NB4 (cell line): Measurements from ENCODE around the gene NTN3.
A peak's percentile ranks its signal among the peaks of the same experiment; 100 is the strongest.
"Not testable (repeated sequence)": the region's sequence is repeated elsewhere in the genome, so short reads cannot be mapped to it uniquely, and the experiment has no call there.

Source experiments
- DNase-seq: peaks from one replicate; pipeline ENCODE4 v3.0.0; 2010; ENCODE audit warnings: low read depth
- H3K4me3 ChIP-seq: one replicate; pipeline ENCODE4 v1.5.1; 2011; ENCODE audit warnings: mild to moderate bottlenecking, low read depth, low read length, moderate library complexity
- CTCF ChIP-seq: IDR thresholded peaks from one replicate; pipeline ENCODE4 v1.5.1; 2012; ENCODE audit warnings: low read depth, low read length
- MAX ChIP-seq: IDR thresholded peaks from 2 replicates; pipeline ENCODE4 v1.6.1; 2011; ENCODE audit warnings: low read depth, low read length
- MYC ChIP-seq: IDR thresholded peaks from 2 replicates; pipeline ENCODE4 v1.6.1; 2011; ENCODE audit warnings: low read depth, low read length
- POLR2A ChIP-seq: IDR thresholded peaks from 2 replicates; pipeline ENCODE4 v1.6.1; 2011; ENCODE audit warnings: mild to moderate bottlenecking; ENCODE audit not compliant: insufficient read length; ENCODE audit errors: extremely low read depth

Gene NTN3

GRCh38 chr16:2429771-2430663 is 41.1 kb upstream of the NTN3 start:
- peak overlapping the region; percentile 90 for H3K4me3 ChIP-seq
- TF ChIP-seq POLR2A = no peak
- no peak for TF ChIP-seq MAX
- no peak for TF ChIP-seq MYC
- no peak for TF ChIP-seq CTCF
- peak; percentile 58 for DNase-seq

GRCh38 chr16:2432286-2432685 is 38.8 kb upstream of the NTN3 start:
- TF ChIP-seq CTCF (no peak), MYC (no peak), MAX (no peak), POLR2A (no peak)
- H3K4me3 ChIP-seq = no peak overlapping the region
- no peak for DNase-seq

- no peak for TF ChIP-seq POLR2A
- no peak for TF ChIP-seq CTCF
- no peak for TF ChIP-seq MYC
- no peak for TF ChIP-seq MAX
- no peak overlapping the region for H3K4me3 ChIP-seq
- DNase-seq = no peak
These were observed 38.1 kb upstream of the NTN3 start for GRCh38 chr16:2432801-2433505.

GRCh38 chr16:2435236-2435635 is 35.9 kb upstream of the NTN3 start:
- H3K4me3 ChIP-seq, DNase-seq: not testable (repeated sequence)

- no peak overlapping the region for H3K4me3 ChIP-seq
- TF ChIP-seq MYC (no peak), POLR2A (no peak), CTCF (no peak), MAX (no peak)
- no peak for DNase-seq
These were observed 35.0 kb upstream of the NTN3 start for GRCh38 chr16:2436110-2436509.

GRCh38 chr16:2437032-2437790 is 33.9 kb upstream of the NTN3 start:
- no peak for DNase-seq
- H3K4me3 ChIP-seq = no peak overlapping the region
- TF ChIP-seq CTCF (no peak), MAX (no peak), MYC (no peak), POLR2A (no peak)
